DND-41 (cell line): ENCODE data around the gene C15orf40.

ENCODE experiments used
- CTCF ChIP-seq: IDR thresholded peaks from 2 replicates; pipeline ENCODE4 v1.5.1; 2012; ENCODE audit warnings: borderline replicate concordance, low read length, moderate library complexity, mild to moderate bottlenecking; ENCODE audit not compliant: poor library complexity, severe bottlenecking; ENCODE audit errors: extremely low read depth
- EZH2 ChIP-seq: IDR thresholded peaks from 3 replicates; pipeline ENCODE4 v1.6.1; 2012; ENCODE audit warnings: borderline replicate concordance, low read depth, mild to moderate bottlenecking, moderate library complexity, low read length, inconsistent platforms; ENCODE audit not compliant: severe bottlenecking

DNA sequence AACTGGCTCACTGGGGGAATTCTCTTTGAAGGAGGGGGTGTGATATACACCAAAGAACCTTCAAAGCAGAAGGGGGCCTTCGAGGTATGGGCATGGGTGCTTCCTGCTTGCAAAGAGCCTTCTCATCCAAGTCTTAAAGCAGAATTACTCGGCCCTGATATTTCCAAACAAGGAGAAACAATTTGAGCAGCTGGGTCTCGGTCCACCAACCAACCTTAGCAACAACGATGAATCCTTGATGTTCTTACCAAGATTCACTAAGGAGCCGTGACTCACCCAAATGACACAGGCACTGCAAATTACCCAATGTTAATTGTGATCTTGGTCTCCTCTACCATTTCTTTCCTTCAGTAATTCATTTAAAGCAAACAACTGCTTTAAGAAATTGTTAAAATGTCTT lies 66.6 kb downstream of the C15orf40 start:
- TF ChIP-seq CTCF: no peak
- no peak for TF ChIP-seq EZH2
